Hepatocyte (in vitro differentiated cells): ENCODE measurements around the gene IFI6. TPM values are rescaled to one million over a fixed set of nuclear protein-coding genes. Genes with fewer than 3 reads are reported as not detected.

Experiments used
- DNase-seq: peaks from one replicate; pipeline ENCODE4 v3.0.0-alpha.2; 2016; ENCODE audit warnings: low spot score
- H2AFZ ChIP-seq: fragments of 200-600 bp; sonication (generic); 2 replicates; pipeline ENCODE4 v1.6.0; 2016; ENCODE audit warnings: antibody characterized with exemption, mild to moderate bottlenecking
- H3K27ac ChIP-seq: fragments of 200-600 bp; sonication (generic); 2 replicates; pipeline ENCODE4 v1.5.1; 2016; ENCODE audit warnings: mild to moderate bottlenecking
- H3K27me3 ChIP-seq: fragments of 200-600 bp; sonication (generic); 2 replicates; pipeline ENCODE4 v1.6.1; 2016
- H3K36me3 ChIP-seq: fragments of 200-600 bp; sonication (generic); replicated peaks from 2 replicates; pipeline ENCODE4 v1.5.1; 2016; ENCODE audit warnings: low read depth; ENCODE audit not compliant: insufficient read depth
- H3K4me1 ChIP-seq: fragments of 200-600 bp; sonication (generic); 2 replicates; pipeline ENCODE4 v1.5.1; 2016; ENCODE audit warnings: mild to moderate bottlenecking, moderate library complexity; ENCODE audit not compliant: insufficient read depth
- H3K4me2 ChIP-seq: fragments of 200-600 bp; sonication (generic); 2 replicates; pipeline ENCODE4 v1.6.0; 2016
- H3K4me3 ChIP-seq: fragments of 200-600 bp; sonication (generic); 2 replicates; pipeline ENCODE4 v1.5.1; 2016; ENCODE audit warnings: mild to moderate bottlenecking
- H3K79me2 ChIP-seq: fragments of 200-600 bp; sonication (generic); 2 replicates; pipeline ENCODE4 v1.6.0; 2017; ENCODE audit warnings: mild to moderate bottlenecking
- H3K9me2 ChIP-seq: fragments of 200-600 bp; sonication (generic); replicated peaks from 2 replicates; pipeline ENCODE4 v1.6.0; 2017; ENCODE audit warnings: mild to moderate bottlenecking; ENCODE audit not compliant: insufficient read depth
- H3K9me3 ChIP-seq: fragments of 200-600 bp; sonication (generic); 2 replicates; pipeline ENCODE4 v1.5.1; 2016; ENCODE audit warnings: low read depth, mild to moderate bottlenecking
- H4K20me1 ChIP-seq: fragments of 200-600 bp; sonication (generic); 2 replicates; pipeline ENCODE4 v1.6.0; 2016; ENCODE audit warnings: mild to moderate bottlenecking; ENCODE audit not compliant: insufficient read depth, poor library complexity, severe bottlenecking
- EZH2 ChIP-seq: fragments of 200-600 bp; sonication (generic); IDR thresholded peaks from 2 replicates; pipeline ENCODE4 v1.6.1; 2016; ENCODE audit warnings: antibody characterized with exemption, mild to moderate bottlenecking, borderline replicate concordance
- EZH2phosphoT487 ChIP-seq: fragments of 200-600 bp; sonication (generic); IDR thresholded peaks from one replicate; pipeline ENCODE4 v1.6.1; 2018; ENCODE audit warnings: antibody characterized with exemption, mild to moderate bottlenecking, low read depth, moderate library complexity; ENCODE audit not compliant: unreplicated experiment, severe bottlenecking
- WGBS: methylation state at CpG from one replicate; pipeline ENCODE4 v1.1.6; 2016; ENCODE audit warnings: low lambda C conversion rate; ENCODE audit errors: missing lambda C conversion rate; 5-methylcytosine and 5-hydroxymethylcytosine counted together
- polyA plus RNA-seq: library from polyadenylated mRNA; unstranded; fragments of >200 nt; fragmentation: Nextera tagmentation; extraction: Ambion mirVana; gene quantifications from 2 replicates; pipeline ENCODE4 v1.2.1, GENCODE V29; 2016
- small RNA-seq: library from RNA; depleted of rRNA; stranded (forward); fragments of <200 nt; gene quantifications from one replicate; pipeline ENCODE3, GENCODE V24; 2014
- total RNA-seq: library from RNA; depleted of rRNA; stranded (reverse); fragments of >200 nt; gene quantifications from 2 replicates; pipeline ENCODE4 v1.2.3, GENCODE V29; 2014
- TF ChIP-seq, protein P1 (sequence below): fragments of 200-600 bp; sonication (generic); IDR thresholded peaks from 2 replicates; pipeline ENCODE4 v1.5.1; 2016; ENCODE audit warnings: antibody characterized with exemption, mild to moderate bottlenecking; ENCODE audit not compliant: poor library complexity

Gene IFI6
- total and polyA plus RNA-seq, 2 experiments from 2014 or later = 114 to 194 TPM

DNA sequence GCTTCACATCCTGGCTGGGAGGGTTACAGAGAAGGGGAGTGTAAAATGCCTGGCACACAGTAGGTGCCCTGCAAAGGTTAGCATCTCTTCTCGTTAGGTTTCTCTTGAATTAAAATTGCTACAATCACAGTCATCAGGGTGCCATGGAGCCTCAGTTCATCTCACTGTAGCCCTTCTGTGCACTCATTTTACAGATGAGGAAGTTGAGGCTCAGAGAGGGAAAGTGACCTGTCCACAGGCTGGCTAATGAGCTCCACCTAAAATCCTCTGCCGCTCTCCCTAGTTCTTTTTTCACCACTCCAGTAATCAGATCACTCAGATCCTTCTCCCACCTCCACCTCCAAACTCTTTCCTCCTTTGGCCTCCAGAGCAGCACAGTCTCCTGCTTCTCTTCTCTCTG, 54.6 kb downstream of the IFI6 start:
- H3K27ac ChIP-seq = no peak overlapping the region
- H4K20me1 ChIP-seq = no peaks in the 10 kb centered on the region
- 94% methylated on average over 2 of the region's 2 CpGs for WGBS
- H3K79me2 ChIP-seq = no peaks in the 10 kb centered on the region
- no peaks in the 10 kb centered on the region for H3K36me3 ChIP-seq
- no peaks in the 10 kb centered on the region for H3K27me3 ChIP-seq
- DNase-seq = no peak
- H3K9me2 ChIP-seq = no peaks in the 10 kb centered on the region
- H3K4me1 ChIP-seq = peaks cover 6% of the 10 kb centered on the region
- H2AFZ ChIP-seq = no peak overlapping the region
- H3K4me2 ChIP-seq = no peak overlapping the region
- TF ChIP-seq EZH2 (no peak), EZH2phosphoT487 (no peak)
- TF ChIP-seq, protein P1, sequence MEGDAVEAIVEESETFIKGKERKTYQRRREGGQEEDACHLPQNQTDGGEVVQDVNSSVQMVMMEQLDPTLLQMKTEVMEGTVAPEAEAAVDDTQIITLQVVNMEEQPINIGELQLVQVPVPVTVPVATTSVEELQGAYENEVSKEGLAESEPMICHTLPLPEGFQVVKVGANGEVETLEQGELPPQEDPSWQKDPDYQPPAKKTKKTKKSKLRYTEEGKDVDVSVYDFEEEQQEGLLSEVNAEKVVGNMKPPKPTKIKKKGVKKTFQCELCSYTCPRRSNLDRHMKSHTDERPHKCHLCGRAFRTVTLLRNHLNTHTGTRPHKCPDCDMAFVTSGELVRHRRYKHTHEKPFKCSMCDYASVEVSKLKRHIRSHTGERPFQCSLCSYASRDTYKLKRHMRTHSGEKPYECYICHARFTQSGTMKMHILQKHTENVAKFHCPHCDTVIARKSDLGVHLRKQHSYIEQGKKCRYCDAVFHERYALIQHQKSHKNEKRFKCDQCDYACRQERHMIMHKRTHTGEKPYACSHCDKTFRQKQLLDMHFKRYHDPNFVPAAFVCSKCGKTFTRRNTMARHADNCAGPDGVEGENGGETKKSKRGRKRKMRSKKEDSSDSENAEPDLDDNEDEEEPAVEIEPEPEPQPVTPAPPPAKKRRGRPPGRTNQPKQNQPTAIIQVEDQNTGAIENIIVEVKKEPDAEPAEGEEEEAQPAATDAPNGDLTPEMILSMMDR = no peak
- H3K4me3 ChIP-seq = no peak overlapping the region
- H3K9me3 ChIP-seq = no peaks in the 10 kb centered on the region

DNA sequence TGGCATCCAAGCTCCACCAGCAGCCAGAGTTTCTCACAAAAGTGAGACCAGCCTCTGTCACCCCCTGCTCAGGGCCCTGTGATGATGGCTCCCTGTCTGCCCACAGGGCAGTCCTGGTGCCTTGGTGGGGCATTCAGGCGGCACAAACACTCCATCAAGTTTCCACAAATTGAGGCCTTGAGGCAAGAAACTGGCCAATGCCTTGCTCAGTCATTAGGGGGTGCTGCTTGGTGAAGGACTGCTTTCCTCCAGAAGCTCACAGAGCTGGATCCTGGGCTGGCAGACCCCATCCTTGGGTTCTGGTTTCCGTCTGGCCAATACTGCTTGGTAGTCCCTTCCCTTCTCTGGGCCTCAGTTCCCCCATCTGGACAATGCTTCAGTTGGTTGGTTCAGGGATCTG, 55.6 kb downstream of the IFI6 start:
- 89% methylated on average over 2 of the region's 2 CpGs for whole genome bisulfite sequencing
- no peak overlapping the region for H3K4me3 ChIP-seq
- no peaks in the 10 kb centered on the region for H3K9me2 ChIP-seq
- no peak overlapping the region for H2AFZ ChIP-seq
- TF ChIP-seq, protein P1 = no peak
- TF ChIP-seq EZH2phosphoT487 (no peak), EZH2 (no peak)
- no peaks in the 10 kb centered on the region for H3K79me2 ChIP-seq
- no peak overlapping the region for H3K27ac ChIP-seq
- no peak overlapping the region for H3K4me2 ChIP-seq
- H3K9me3 ChIP-seq = no peaks in the 10 kb centered on the region
- no peaks in the 10 kb centered on the region for H3K27me3 ChIP-seq
- peaks cover 6% of the 10 kb centered on the region for H3K4me1 ChIP-seq
- DNase-seq = no peak
- H3K36me3 ChIP-seq = no peaks in the 10 kb centered on the region
- H4K20me1 ChIP-seq = no peaks in the 10 kb centered on the region

Small RNAs within 50 kb of the gene (small RNA-seq; reads per million reads assigned to genes)
- gene AL031729.1 = not detected
- gene RNU6-424P = not detected
- not detected for gene RNU6-949P

Other genes starting within 250 kb of the IFI6 start
- 25.2 and 28.5 TPM in 2 replicates for gene WASF2, start 182.0 kb downstream of the IFI6 start, total RNA-seq
- gene WASF2, start 182.0 kb downstream of the IFI6 start, polyA plus RNA-seq = 45.6 and 61.1 TPM in 2 replicates
- gene AHDC1, start 68.0 kb downstream of the IFI6 start, total RNA-seq = 6.7 and 13.3 TPM in 2 replicates
- 12.2 and 14.4 TPM in 2 replicates for gene AHDC1, start 68.0 kb downstream of the IFI6 start, polyA plus RNA-seq
- gene FGR, start 37.0 kb downstream of the IFI6 start, total RNA-seq = 0.28 and 0.73 TPM in 2 replicates
- 0.28 TPM in 1 of 2 replicates, not detected in the other for gene FGR, start 37.0 kb downstream of the IFI6 start, polyA plus RNA-seq
- 9.8 and 12.2 TPM in 2 replicates for gene FAM76A, start 53.8 kb upstream of the IFI6 start, total RNA-seq
- gene FAM76A, start 53.8 kb upstream of the IFI6 start, polyA plus RNA-seq = 1.8 and 3.5 TPM in 2 replicates
- 73.2 and 84.0 TPM in 2 replicates for gene STX12, start 101.0 kb upstream of the IFI6 start, total RNA-seq
- gene STX12, start 101.0 kb upstream of the IFI6 start, polyA plus RNA-seq = 55.0 and 58.9 TPM in 2 replicates
- 38.7 and 42.8 TPM in 2 replicates for gene PPP1R8, start 158.6 kb upstream of the IFI6 start, total RNA-seq
- 9.3 and 13.0 TPM in 2 replicates for gene PPP1R8, start 158.6 kb upstream of the IFI6 start, polyA plus RNA-seq
- 0.24 and 1.2 TPM in 2 replicates for gene THEMIS2, start 200.4 kb upstream of the IFI6 start, total RNA-seq
- gene THEMIS2, start 200.4 kb upstream of the IFI6 start, polyA plus RNA-seq = 1.1 TPM in 1 of 2 replicates, not detected in the other
- 25.2 and 29.5 TPM in 2 replicates for gene RPA2, start 242.4 kb upstream of the IFI6 start, total RNA-seq
- 28.5 and 39.6 TPM in 2 replicates for gene RPA2, start 242.4 kb upstream of the IFI6 start, polyA plus RNA-seq